ENCODE results near the gene PER3. TPM values are rescaled to one million over a fixed set of nuclear protein-coding genes. Genes with fewer than 3 reads are reported as not detected.
A peak's percentile ranks its signal among the peaks of the same experiment; 100 is the strongest.
"Not testable (repeated sequence)": the region's sequence is repeated elsewhere in the genome, so short reads cannot be mapped to it uniquely, and the experiment has no call there.

Gene PER3
- total RNA-seq, 1 experiment from 2014 or later, result 23.5 TPM

DNA sequence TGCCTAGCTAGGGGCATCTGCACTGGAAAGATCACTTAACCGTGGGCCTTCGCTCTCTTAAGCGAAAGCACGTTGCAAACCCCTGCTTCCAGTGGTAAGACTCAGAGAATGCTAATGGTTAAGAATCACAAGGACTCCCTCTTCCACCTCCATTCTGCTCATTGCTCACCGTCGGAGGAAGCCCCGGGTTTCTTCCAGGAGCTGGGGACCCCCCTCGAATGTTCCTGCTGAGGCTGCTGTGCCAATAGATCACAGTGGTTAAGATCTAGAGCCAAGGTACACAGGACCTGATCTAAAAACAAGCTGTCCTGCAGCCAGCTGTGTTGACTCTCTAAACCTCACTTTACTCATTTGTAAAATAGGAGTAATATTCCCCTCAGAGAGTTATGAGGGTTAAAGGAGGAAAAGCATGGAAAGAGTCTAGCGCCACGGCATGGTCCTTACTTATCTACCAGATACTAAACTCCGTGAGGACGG, 12.2 kb upstream of the PER3 start:
- DNase-seq (ENCODE audit: low spot score), result no peak
- in situ Hi-C loops (cut with HindIII; ENCODE audit: low sequenced_read_pairs), result no loop called here

DNA sequence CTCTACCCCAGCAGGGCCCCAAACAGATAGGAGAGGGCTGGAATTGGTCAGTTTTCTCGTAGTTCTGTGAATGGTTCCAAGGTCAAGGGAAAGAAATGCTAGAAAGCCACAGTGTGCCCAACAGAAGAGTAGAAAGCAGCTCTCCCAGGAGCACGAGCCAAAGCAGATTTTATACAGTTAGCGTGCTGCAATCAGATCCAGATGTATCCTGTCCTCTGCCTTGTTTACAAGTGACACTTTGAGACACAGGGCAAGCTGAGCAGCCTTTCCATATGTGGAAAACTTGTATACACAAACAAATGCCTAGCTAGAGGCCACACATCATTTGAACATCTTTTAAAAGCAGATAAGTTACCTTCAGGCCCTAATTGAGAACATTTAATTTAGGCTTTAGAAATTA, 6.5 kb upstream of the PER3 start:
- in situ Hi-C loops (cut with HindIII; ENCODE audit: low sequenced_read_pairs), result no loop called here
- DNase-seq (ENCODE audit: low spot score), result no peak

DNA sequence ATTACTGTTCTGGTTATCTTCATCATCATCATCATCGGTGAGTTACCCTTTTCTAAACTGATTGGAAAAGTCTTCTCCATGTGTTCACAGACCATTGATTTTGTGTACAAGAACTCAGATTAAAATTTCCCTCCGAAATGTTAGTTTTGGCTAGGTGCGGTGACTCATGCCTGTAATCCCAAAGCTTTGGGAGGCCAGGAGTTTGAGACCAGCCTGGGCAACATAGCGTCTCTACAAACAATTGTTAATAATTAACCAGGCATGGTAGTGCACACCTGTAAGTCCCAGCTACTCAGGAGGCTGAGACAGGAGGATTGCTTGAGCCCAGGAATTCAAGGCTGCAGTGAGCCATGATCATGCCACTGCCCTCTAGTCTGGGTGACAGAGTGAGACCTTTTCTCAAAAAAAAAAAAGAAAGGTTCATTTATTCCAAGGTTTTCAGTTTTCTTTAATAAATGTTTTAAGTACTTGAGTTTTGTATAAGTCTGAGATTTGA, 5.9 kb upstream of the PER3 start:
- no peak for DNase-seq (ENCODE audit: low spot score)
- in situ Hi-C loops (cut with HindIII; ENCODE audit: low sequenced_read_pairs), result no loop called here

GRCh38 chr1:7780976-7781375, 3.1 kb upstream of the PER3 start:
- in situ Hi-C loops (cut with HindIII; ENCODE audit: low sequenced_read_pairs), result no loop called here
- DNase-seq (ENCODE audit: low spot score), result no peak

DNA sequence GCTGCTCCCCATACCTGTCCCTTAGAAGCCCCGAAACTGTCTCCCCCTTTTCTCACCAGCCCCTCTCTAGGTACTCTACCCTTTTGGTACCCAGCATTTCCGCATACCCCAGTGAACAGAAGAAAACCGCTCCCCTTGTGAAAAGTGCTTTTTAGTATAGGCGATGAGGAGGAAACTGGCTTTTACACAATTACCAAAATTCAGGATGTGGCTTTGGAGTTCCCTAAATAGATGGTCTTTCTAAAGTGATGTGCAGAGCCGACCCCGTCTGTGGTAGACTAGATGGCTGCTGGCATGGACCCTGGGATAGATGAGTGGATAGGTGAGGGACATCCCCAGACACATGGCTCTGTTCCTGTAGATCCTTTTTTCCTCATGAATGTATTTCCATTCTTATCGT, 2.6 kb upstream of the PER3 start:
- in situ Hi-C loops (cut with HindIII; ENCODE audit: low sequenced_read_pairs), result no loop called here

DNA sequence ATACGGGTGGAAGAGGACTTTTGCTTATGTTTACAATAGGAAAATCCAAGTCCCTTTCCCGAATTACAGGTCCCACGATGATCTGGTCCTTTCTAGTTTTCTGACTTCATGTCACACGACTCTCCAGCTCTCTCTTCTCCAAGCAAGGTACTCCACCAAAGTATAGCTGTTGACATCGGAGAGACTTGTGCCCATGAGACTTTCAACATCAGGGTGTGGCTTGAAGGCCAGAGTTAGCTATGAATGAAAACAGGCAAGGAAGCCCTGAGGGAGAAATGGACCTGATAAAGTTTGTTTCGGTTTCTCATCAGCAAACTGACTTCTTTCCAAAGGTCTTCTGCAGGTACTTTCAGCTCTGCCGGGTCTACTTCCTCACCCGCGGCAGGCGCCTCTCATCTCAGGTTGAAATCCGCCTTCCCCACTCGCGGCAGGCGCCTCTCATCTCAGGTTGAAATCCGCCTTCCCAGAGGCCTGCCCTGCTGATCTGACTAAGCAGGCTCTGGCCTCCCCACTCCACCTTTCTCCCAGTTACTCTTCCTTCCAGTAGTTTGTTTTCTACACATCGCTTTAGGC, 2.1 kb upstream of the PER3 start:
- in situ Hi-C loops (cut with HindIII; ENCODE audit: low sequenced_read_pairs), result no loop called here
- DNase-seq (ENCODE audit: low spot score), result no peak

More for the DNA sequence above, 2.6 kb upstream of the PER3 start:
- DNase-seq (ENCODE audit: low spot score), result no peak

DNA sequence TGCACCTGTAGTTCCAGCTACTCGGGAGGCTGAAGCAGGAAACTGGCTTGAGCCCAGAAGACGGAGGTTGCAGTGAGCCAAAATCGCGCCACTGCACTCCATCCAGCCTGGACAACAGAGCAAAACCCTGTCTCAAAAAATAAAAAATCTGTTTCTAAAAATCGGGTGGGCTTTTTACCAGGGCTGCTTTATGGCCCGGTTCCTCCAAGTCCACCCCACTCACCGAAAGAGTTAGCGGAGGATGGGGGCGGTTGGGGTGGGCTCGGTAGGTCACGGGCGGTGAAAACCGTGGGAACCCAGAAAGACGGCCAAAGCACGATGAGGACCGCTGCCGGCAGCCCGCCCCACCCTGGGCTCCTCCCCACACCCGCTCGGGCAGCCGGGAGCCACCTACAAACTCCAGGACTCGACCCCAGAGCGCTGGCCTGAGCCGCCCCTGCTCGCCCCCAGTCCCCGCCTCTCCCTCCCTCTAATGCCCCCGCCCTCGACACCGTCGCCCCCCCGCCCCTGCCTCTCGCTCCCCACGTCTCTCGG, 846 bp upstream of the PER3 start:
- in situ Hi-C loops (cut with HindIII; ENCODE audit: low sequenced_read_pairs), result no loop called here
- DNase-seq (ENCODE audit: low spot score), result peak; percentile 70

DNA sequence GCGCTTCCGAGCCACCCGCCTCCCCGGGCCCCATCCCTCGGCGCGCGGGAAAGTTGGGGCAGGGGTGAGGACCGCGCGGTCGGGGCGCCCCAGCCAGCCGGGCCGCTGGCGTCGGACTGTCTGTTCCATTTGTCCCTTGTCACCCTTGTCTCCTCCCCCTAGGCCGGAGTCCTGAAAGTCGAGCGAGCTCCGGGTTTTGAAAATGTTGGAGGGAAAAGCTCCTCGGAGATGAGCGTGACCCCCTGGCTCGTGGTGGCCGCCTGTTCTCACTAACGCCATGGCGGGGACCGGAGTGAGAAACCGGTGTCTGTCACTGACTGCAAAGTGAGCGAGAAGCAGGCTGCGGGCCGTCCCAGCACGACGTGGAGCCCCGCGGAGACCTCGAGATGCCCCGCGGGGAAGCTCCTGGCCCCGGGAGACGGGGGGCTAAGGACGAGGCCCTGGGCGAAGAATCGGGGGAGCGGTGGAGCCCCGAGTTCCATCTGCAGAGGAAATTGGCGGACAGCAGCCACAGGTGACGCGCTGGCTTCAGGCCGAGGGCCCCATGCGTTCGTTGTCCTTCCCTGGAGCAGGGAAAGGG, 491 bp downstream of the PER3 start:
- DNase-seq (ENCODE audit: low spot score), result peak; percentile 52
- in situ Hi-C loops (cut with HindIII; ENCODE audit: low sequenced_read_pairs), result no loop called here

- in situ Hi-C loops (cut with HindIII; ENCODE audit: low sequenced_read_pairs), result no loop called here
- peak; percentile 27 for DNase-seq (ENCODE audit: low spot score)
These were observed 1.0 kb downstream of the PER3 start for GRCh38 chr1:7785108-7785507.

DNA sequence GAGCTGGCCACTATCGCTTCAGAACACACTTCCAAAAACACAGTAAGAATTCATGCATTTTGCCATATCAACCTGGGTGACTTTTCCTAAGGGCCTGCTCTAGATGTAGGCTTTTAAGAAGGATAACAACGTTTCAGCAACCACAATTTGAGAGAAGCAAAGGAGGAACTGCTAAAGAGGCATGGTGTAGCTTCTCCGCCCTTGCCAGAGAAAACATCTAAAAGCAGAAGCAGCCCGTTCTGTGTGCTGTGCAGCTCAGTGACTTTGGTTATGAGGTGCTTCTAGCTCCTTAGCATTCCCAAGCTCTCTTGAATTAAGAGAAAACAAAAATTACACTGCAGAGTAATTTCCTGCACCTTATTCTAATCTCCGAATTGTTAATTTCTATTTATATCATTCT, 2.7 kb downstream of the PER3 start:
- peak; percentile 47 for DNase-seq (ENCODE audit: low spot score)
- in situ Hi-C loops (cut with HindIII; ENCODE audit: low sequenced_read_pairs), result no loop called here

- DNase-seq (ENCODE audit: low spot score), result no peak
- in situ Hi-C loops (cut with HindIII; ENCODE audit: low sequenced_read_pairs), result no loop called here
These were observed 5.7 kb downstream of the PER3 start for GRCh38 chr1:7789828-7790227.

DNA sequence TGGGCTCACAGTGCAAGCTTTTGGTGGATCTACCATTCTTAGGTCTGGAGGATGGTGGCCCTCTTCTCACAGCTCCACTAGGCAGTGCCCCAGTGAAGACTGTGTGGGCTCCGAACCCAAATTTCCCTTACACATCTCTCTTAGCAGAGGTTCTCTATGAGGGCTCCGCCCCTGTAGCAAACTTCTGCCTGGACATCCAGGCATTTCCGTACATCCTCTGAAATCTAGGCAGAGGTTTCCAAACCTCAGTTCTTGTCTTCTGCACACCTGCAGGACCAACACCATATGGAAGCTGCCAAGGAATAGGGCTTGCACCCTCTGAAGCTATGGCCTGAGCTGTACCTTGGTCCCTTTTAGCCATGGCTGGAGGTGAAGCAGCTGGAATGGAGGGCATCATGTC, 6.9 kb downstream of the PER3 start:
- DNase-seq (ENCODE audit: low spot score); in situ Hi-C loops (cut with HindIII; ENCODE audit: low sequenced_read_pairs): not testable (repeated sequence)

DNA sequence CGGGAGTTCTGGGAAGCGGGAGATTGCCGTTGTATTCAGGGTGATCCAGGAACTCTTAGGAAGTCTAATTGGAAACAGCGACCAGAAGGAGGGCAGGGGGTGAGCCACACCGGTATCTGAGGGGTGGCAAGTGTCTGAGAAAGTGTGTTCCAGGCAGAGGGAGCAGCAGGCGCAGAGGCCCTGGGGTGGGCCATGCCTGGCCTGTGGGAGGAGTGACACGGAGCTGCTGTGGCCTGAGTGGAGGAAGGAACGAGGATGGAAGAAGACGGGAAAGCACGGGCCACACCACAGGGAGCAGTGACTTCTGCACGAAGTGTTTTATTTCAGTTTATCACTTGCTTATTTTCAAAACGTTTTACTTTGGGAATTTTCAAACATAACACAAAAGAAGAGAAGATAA, 11.3 kb downstream of the PER3 start:
- in situ Hi-C loops (cut with HindIII; ENCODE audit: low sequenced_read_pairs), result no loop called here
- no peak for DNase-seq (ENCODE audit: low spot score)

DNA sequence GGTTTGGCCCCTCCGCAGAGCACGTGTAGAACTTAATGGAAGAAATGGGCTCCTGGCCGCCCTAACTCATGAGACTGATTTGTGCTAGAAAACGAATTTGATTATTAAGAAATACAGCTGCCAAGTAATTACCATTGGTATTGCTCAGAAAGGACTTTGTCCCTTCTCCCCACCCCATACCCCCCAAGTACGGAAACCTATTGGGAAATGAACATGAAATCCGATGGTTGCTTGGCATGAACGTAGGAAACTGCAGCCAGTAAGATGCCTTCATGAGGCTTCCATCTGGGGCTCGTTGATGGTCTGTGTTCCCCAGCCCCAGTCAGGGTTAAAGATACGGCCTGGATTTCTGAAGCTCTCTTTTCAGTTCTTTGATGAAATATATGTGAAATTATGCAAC, 21.4 kb downstream of the PER3 start:
- in situ Hi-C loops (cut with HindIII; ENCODE audit: low sequenced_read_pairs), result no loop called here
- DNase-seq (ENCODE audit: low spot score), result no peak

GRCh38 chr1:7808253-7808844, 24.3 kb downstream of the PER3 start:
- DNase-seq (ENCODE audit: low spot score), result peak; percentile 34
- in situ Hi-C loops (cut with HindIII; ENCODE audit: low sequenced_read_pairs), result no loop called here

DNA sequence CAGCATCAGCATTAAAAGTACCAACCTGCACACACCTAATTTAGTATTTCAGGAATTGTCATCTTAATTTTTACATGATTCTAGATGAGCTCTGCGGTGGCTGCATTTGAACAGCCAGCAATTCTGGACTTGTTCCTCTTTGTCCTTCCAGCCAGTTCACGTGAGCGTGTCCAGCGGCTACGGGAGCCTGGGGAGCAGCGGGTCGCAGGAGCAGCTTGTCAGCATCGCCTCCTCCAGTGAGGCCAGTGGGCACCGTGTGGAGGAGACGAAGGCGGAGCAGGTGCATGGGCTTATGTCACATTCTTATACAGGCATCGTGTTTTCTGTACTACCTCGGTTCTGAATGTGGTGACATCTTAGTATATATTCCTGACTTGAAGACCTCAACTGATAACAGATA, 25.7 kb downstream of the PER3 start:
- in situ Hi-C loops (cut with HindIII; ENCODE audit: low sequenced_read_pairs), result no loop called here
- DNase-seq (ENCODE audit: low spot score), result peak; percentile 32

DNA sequence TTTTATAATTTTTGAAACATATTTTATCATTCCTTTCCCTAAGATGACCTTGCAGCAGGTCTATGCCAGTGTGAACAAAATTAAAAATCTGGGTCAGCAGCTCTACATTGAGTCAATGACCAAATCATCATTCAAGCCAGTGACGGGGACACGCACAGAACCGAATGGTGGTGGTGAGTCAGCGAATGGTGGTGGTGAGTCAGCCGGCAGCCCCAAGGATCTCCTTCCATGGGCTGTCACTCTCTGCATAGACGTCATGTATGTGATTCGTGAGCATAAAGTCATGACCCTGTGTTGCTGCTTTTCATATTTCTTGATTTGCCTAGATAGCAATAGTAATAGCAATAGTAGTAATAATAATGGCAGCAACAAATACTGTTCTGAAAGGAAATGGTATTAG, 26.3 kb downstream of the PER3 start:
- in situ Hi-C loops (cut with HindIII; ENCODE audit: low sequenced_read_pairs), result no loop called here
- DNase-seq (ENCODE audit: low spot score), result no peak

DNA sequence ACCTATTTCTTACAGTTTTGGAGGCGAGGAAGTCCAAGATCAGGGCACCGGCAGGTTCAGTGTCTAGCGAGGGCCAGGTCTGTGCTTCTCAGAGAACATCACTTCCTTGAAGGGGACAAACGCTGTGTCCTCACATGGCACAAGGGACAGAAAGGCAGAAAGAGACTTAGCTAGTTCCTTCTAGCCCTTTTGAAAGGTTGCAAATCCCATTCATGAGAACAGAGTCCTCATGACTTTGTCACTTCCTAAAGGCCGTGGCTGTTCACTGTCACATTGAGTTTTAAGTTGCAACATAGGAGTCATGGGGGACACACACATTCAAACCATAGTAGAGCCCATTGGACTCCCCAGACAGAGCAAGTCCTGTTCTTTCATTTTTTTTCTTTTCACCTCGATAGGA, 27.4 kb downstream of the PER3 start:
- in situ Hi-C loops (cut with HindIII; ENCODE audit: low sequenced_read_pairs), result no loop called here
- no peak for DNase-seq (ENCODE audit: low spot score)

- DNase-seq (ENCODE audit: low spot score), result no peak
- in situ Hi-C loops (cut with HindIII; ENCODE audit: low sequenced_read_pairs), result no loop called here
These were observed 29.7 kb downstream of the PER3 start for GRCh38 chr1:7813677-7814373.

GRCh38 chr1:7821282-7821681, 37.2 kb downstream of the PER3 start:
- in situ Hi-C loops (cut with HindIII; ENCODE audit: low sequenced_read_pairs), result no loop called here
- DNase-seq (ENCODE audit: low spot score), result no peak

Data from G401 (cell line).